Stimulated activated CD4-positive, alpha-beta T cell treated with anti-CD3 and anti-CD28 coated beads, Interleukin-4, amount 100 ng/mL, for 48 hours (primary cell): ENCODE results near the gene INHBB.
"Not testable (repeated sequence)": the region's sequence is repeated elsewhere in the genome, so short reads cannot be mapped to it uniquely, and the experiment has no call there.

Experiments
- DNase-seq, 2 donors: peaks; one replicate each; pipeline ENCODE4 v3.0.0-alpha.2; 2020; ENCODE audit warnings: low read depth in 2 of 2

INHBB gene

DNA sequence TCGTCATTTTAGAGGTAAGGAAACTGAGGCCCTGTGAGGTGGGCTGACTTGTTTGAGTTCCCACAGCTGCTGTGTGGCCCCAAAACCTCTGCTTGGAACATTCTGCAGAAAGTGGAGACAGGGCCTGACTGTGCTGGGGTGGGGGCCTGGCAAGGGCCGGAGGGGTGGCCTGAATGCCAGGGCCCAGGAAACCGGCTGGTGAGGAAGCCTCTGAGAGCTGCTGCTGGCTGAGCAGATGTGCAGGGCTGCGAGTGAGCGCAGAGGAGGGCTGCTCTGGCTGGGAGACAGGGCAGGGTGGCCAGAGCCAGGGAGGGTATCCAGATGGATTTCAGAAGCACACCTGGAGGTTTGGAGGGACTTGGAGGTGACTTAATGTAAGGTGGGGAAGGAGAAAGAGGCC, 29.9 kb upstream of the INHBB start:
- DNase-seq, result no peak

DNA sequence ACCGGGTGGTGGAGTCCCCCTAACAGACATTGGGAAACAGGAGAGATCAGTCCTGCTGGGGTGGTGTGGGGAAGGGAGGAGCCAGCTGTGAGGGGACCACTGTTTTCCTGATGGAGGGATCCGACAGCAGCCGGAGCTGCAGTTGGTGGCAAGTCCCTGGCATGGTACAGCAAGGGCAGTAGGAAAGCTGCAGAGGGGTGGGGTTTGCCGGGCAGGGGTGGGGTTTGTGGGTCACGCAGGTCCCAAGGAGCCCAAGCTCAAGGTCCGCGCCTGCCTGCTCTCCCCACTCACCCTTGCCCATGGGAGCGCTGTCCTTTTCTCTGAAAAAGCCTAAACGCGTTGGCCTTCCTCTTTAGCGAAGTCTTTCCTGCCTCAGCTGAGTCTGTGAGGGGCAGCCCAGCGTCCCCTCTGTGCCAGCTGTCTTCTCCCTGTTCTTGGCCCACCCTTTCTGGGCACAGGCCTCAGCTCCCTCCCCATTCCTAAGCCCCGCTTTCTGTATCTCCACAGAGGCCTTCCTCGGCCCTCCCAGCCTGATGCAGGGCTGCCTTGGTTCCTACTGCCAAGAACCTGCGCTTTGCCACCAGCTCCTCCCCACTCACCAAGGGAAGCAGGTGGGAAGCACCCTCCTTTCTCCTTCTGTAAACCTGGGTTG, 29.3 kb upstream of the INHBB start:
- DNase-seq, result no peak

- DNase-seq, result no peak
Observed at GRCh38 chr2:120317180-120317533, 28.8 kb upstream of the INHBB start.

DNA sequence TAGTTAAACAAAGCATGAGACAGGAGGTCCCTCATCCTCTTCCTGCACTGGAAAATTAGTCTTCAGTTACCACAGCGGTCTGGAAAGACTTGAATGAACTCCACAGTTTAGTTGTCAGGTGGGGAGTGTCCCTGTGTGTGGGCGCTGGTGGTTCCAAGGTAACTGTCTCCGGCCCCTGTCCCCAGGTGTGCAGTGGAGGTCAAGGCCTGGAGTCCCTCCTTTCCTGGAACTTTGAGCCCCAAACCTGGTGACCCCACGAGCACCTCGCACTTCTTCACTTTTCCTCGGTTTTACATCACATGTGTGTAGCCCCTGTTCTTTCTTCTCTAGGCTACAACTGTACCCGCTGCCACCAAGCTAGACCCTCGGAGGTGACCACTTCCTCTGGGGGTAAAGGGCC, 28.0 kb upstream of the INHBB start:
- no peak for DNase-seq

DNA sequence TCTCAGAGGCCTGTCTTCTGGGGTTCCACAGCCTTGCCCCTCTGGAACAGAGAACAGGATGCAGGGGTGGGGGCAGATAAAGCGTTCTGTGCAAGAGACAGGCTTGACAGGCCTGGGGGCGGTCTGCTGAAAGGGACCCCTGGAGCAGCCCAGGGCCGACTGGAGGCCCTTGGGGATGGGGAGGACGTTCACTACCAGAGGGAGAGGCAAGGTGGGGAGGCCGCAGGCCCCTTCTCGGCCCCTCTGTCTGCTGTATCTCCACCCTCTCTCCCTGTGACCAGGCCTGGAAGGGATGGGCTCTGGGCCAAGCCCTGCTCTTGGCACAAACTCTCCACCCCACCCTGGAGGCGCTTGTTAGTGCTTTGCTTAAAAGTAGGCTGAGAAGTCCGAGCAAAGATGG, 27.3 kb upstream of the INHBB start:
- DNase-seq, result no peak

DNA sequence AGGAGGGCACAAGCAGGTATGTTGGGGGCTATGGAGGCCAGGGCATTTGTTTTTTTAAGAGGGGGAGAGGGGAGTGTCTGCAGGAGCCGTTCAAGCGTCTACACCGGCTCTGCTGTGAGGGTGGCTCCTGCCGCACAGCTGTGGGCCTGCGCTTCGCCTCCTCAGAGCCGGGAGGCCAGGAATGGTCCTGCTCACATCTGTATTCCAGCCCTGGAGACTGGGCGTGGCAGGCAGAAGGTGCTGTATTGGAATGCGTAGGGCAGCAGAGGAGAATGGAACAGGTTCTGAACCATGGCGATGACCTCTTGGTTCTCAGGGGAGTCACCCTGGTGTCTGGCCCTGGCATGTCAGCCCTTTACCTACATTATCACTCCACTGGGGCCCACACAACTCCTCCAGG, 26.8 kb upstream of the INHBB start:
- no peak for DNase-seq

GRCh38 chr2:120319686-120320317, 26.1 kb upstream of the INHBB start:
- no peak for DNase-seq

GRCh38 chr2:120320318-120320851, 25.6 kb upstream of the INHBB start:
- DNase-seq, result no peak

DNA sequence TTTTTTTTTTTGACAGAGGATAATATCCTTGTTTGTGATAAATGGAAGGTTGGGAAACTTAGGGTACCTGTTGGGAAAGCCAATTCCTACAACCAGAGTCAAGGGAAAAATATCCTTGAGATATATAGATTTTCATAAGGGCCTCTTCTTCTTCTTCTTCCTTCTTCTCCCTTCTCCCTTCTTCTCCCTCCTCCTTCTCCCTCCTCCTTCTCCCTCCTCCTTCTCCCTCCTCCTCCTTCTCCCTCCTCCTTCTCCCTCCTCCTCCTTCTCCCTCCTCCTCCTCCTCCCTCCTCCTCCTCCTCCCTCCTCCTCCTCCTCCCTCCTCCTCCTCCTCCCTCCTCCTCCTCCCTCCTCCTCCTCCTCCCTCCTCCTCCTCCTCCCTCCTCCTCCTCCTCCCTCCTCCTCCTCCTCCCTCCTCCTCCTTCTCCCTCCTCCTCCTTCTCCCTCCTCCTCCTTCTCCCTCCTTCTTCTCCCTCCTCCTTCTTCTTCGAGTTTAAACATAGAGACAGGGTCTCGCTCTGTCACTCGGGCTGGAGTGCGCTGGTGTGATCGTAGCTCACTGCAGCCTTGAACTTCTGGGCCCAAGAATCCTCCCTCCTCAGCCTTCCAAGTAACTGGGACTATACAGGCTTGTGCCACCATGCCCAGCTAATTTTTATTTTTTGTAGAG, 24.9 kb upstream of the INHBB start:
- not testable (repeated sequence) for DNase-seq

- DNase-seq, result no peak
Observed at GRCh38 chr2:120321721-120322284, 24.1 kb upstream of the INHBB start.

DNA sequence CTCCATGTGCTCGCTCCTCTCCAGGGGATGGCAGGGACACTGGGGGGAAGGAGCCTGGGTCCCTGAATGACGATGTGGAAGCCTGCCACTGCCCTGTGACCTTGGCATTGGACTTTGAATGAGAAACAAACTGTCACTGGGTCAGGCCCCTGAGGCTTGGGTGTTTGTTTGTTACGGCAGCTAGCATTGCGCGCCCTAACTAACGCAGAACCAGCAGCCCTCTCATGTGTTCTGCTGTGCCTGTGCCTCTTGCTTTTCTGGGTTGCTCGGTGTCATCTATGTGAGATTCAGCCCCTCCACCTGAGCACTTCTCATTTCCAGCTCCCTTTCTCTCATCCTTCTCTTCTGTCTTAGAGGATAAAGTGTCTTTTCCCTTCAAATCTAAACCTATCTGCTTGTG, 23.6 kb upstream of the INHBB start:
- DNase-seq, result no peak

GRCh38 chr2:120323214-120323613, 22.7 kb upstream of the INHBB start:
- no peak for DNase-seq

GRCh38 chr2:120323807-120324399, 22.0 kb upstream of the INHBB start:
- DNase-seq, result no peak

- no peak for DNase-seq
Observed at GRCh38 chr2:120324933-120325332, 21.0 kb upstream of the INHBB start.

DNA sequence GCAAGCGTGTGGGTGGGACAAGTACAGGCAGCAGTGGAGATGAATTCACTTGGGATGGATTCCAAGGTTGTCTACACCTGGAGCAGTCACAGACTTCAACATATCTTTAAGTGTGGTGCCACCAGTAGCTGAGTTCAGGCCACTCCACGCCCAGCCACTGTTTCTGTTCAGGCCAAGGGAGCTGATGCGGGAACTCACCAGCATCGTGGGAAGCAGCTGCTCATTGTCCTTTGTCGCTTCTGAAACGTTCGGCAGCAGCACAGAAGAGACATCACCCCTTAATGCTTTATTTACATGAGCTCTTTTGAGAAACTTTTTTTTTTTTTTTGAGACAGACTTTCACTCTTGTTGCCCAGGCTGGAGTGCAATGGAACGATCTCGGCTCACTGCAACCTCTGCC, 19.9 kb upstream of the INHBB start:
- DNase-seq, result no peak

- no peak for DNase-seq
Observed at GRCh38 chr2:120330946-120331822, 14.8 kb upstream of the INHBB start.

DNA sequence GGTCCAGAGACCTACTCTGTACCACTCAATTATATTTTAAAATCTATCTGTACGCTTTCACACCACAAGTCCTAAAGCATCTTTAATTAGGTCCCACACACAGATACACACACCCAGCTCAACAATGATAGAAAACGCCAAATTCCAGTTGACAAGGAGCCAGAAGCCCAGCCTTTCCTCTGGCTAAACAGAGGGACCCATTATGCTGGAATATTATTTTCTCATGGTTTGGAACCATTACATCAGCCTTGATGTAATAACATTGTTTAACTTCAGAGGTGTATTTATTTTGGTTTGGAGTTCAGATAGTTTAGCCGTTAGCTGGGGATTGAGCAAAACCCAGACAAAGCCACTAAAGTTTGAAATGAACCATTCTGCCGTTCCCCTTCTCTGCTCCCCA, 14.0 kb upstream of the INHBB start:
- no peak for DNase-seq

- DNase-seq, result no peak
Observed at GRCh38 chr2:120332384-120332783, 13.6 kb upstream of the INHBB start.

DNA sequence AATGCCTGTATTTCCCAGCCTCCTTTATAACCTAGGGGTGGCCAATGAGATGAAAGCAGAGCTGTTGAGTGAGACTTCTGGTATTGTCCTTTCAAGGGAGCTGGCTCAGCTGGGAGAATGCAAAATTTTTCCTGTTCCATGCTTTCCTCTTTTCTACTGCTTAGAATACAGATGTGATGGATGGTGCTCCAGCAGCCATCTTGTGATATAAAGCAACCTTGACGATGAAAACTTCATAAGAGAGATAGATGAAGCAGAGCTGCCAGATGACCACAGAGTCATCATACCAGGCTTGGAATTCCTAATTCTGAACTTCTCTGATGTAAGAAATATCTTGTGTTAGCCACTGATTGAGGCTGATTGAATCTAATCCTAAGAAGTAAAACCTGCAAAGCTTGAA, 11.9 kb upstream of the INHBB start:
- DNase-seq, result no peak

GRCh38 chr2:120336749-120337148, 9.2 kb upstream of the INHBB start:
- DNase-seq, result no peak

DNA sequence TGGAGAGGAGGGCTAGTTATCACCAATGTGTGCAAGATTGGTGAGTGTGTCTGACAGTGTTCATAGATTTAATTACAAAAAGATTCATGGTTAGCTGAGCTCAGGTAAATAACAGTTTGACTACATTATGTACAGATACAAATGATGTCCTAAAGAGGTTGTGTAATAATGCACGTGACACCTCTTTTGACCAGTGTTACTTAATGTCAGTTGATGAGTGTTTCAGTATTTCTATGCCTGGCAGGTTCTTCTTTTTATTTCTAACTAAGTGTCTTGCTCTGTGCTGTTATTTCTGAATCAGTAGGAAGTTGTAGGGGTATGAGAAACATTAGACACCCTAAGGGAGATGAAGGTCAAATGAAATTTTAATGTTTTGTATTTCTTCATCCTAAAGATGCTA, 7.9 kb upstream of the INHBB start:
- DNase-seq, result no peak
